Mesenchymal stem cell (in vitro differentiated cells and primary cell): ENCODE data around the gene FCN3.

Source experiments
- DNase-seq: peaks from one replicate; pipeline ENCODE4 v3.0.0-alpha.2; 2013
- H2AFZ ChIP-seq: one replicate; pipeline ENCODE4 v1.6.1; 2013; ENCODE audit warnings: low read depth, mild to moderate bottlenecking, control low read depth, inconsistent platforms, low read length, moderate library complexity
- H2AK5ac ChIP-seq: 2 replicates; pipeline ENCODE4 v1.6.1; 2013; ENCODE audit warnings: low read length, moderate library complexity, mild to moderate bottlenecking, inconsistent platforms; ENCODE audit not compliant: severe bottlenecking
- H2BK120ac ChIP-seq: one replicate; pipeline ENCODE4 v1.6.1; 2013; ENCODE audit warnings: low read depth, mild to moderate bottlenecking, inconsistent platforms, low read length, moderate library complexity
- H2BK12ac ChIP-seq, 2 experiments: one replicate each; pipeline ENCODE4 v1.6.1; 2013; ENCODE audit warnings: inconsistent platforms in 2 of 2, low read length in 2 of 2, mild to moderate bottlenecking in 2 of 2, moderate library complexity in 2 of 2, control low read depth in 1 of 2
- H2BK15ac ChIP-seq: one replicate; pipeline ENCODE4 v1.6.1; 2013; ENCODE audit warnings: mild to moderate bottlenecking, low read depth, inconsistent platforms; ENCODE audit not compliant: poor library complexity, severe bottlenecking
- H2BK5ac ChIP-seq: 2 replicates; pipeline ENCODE4 v1.6.1; 2013; ENCODE audit warnings: low read depth, mild to moderate bottlenecking, low read length, control low read depth, inconsistent platforms; ENCODE audit not compliant: poor library complexity, severe bottlenecking
- H3K14ac ChIP-seq, 2 experiments: one replicate each; pipeline ENCODE4 v1.6.1; 2013; ENCODE audit warnings: inconsistent platforms in 2 of 2, low read length in 2 of 2, control low read depth in 1 of 2, mild to moderate bottlenecking in 1 of 2, moderate library complexity in 1 of 2
- H3K18ac ChIP-seq, 2 experiments: one replicate each; pipeline ENCODE4 v1.6.1; 2013; ENCODE audit warnings: inconsistent platforms in 2 of 2, low read length in 2 of 2, control low read depth in 1 of 2, low read depth in 1 of 2, mild to moderate bottlenecking in 1 of 2
- H3K23ac ChIP-seq, 2 experiments: one replicate each; pipeline ENCODE4 v1.6.1; 2013; ENCODE audit warnings: inconsistent platforms in 2 of 2, low read length in 2 of 2, mild to moderate bottlenecking in 2 of 2, moderate library complexity in 2 of 2, control low read depth in 1 of 2
- H3K27ac ChIP-seq: 2 replicates; pipeline ENCODE4 v1.5.1; 2013; ENCODE audit warnings: mild to moderate bottlenecking, moderate library complexity, low read length, control low read depth, inconsistent platforms; ENCODE audit not compliant: poor library complexity, severe bottlenecking
- H3K27me3 ChIP-seq, 2 experiments: 2 replicates each; pipeline versions ENCODE4 v1.6.1 to v1.7.0; 2013; ENCODE audit warnings: low read length in 2 of 2, mild to moderate bottlenecking in 2 of 2, moderate library complexity in 2 of 2, control low read depth in 1 of 2, inconsistent platforms in 1 of 2; ENCODE audit not compliant: control insufficient read depth in 1 of 2, insufficient read depth in 1 of 2
- H3K36me3 ChIP-seq, 2 experiments: 2 replicates each; pipeline versions ENCODE4 v1.6.1 to v1.7.0; 2013; ENCODE audit warnings: low read length in 2 of 2, control low read depth in 1 of 2, inconsistent platforms in 1 of 2, low read depth in 1 of 2, mild to moderate bottlenecking in 1 of 2; ENCODE audit not compliant: insufficient read depth in 2 of 2, control insufficient read depth in 1 of 2
- H3K4ac ChIP-seq, 2 experiments: one replicate each; pipeline ENCODE4 v1.6.1; 2013; ENCODE audit warnings: inconsistent platforms in 2 of 2, low read length in 2 of 2, mild to moderate bottlenecking in 2 of 2, moderate library complexity in 2 of 2, control low read depth in 1 of 2, low read depth in 1 of 2
- H3K4me1 ChIP-seq: 2 replicates; pipeline ENCODE4 v1.6.1; 2013; ENCODE audit warnings: low read depth, low read length, control low read depth; ENCODE audit not compliant: control insufficient read depth, insufficient read depth
- H3K4me2 ChIP-seq: 2 replicates; pipeline ENCODE4 v1.6.1; 2013; ENCODE audit warnings: low read length, mild to moderate bottlenecking, inconsistent platforms; ENCODE audit not compliant: poor library complexity, severe bottlenecking
- H3K4me3 ChIP-seq, 2 experiments: 2 replicates each; pipeline versions ENCODE4 v1.5.1 to v1.7.0; 2013; ENCODE audit warnings: low read length in 2 of 2, mild to moderate bottlenecking in 2 of 2, control low read depth in 1 of 2, low read depth in 1 of 2; ENCODE audit not compliant: insufficient read depth in 1 of 2
- H3K79me1 ChIP-seq: replicated peaks from 2 replicates; pipeline ENCODE4 v1.6.1; 2013; ENCODE audit warnings: mild to moderate bottlenecking, control low read depth, low read length, inconsistent platforms; ENCODE audit not compliant: poor library complexity, severe bottlenecking
- H3K9ac ChIP-seq: 2 replicates; pipeline ENCODE4 v1.7.0; 2013; ENCODE audit warnings: mild to moderate bottlenecking, low read length, moderate library complexity
- H3K9me3 ChIP-seq: 2 replicates; pipeline ENCODE4 v1.7.0; 2013; ENCODE audit warnings: mild to moderate bottlenecking, low read length; ENCODE audit not compliant: control insufficient read depth
- H4K8ac ChIP-seq: one replicate; pipeline ENCODE4 v1.6.1; 2013; ENCODE audit warnings: inconsistent platforms, mild to moderate bottlenecking, low read length, moderate library complexity
- H4K91ac ChIP-seq: one replicate; pipeline ENCODE4 v1.6.1; 2013; ENCODE audit warnings: mild to moderate bottlenecking, low read length, inconsistent platforms
- WGBS: methylation state at CpG from one replicate; pipeline ENCODE4 v1.1.7; 2013; ENCODE audit warnings: mixed read lengths; 5-methylcytosine and 5-hydroxymethylcytosine counted together

FCN3 gene

GRCh38 chr1:27356277-27356618, 18.4 kb downstream of the FCN3 start:
- no peak for DNase-seq
- Histone ChIP-seq H3K79me1 (no peaks in the 10 kb centered on the region), H3K4ac (no peak overlapping the region), H2AK5ac (no peak overlapping the region), H2BK120ac (no peak overlapping the region), H3K27ac (no peak overlapping the region), H3K18ac (no peak overlapping the region), H3K4me3 (no peak overlapping the region), H3K4me1 (peaks cover 14% of the 10 kb centered on the region), H3K9me3 (no peaks in the 10 kb centered on the region), H4K8ac (no peak overlapping the region), H2BK5ac (no peak overlapping the region), H2AFZ (no peak overlapping the region), H3K27me3 (peaks cover 0 to 1% of the 10 kb centered on the region in 2 experiments), H3K36me3 (peaks cover 66 to 68% of the 10 kb centered on the region in 2 experiments), H3K9ac (no peak overlapping the region), H4K91ac (no peak overlapping the region), H3K23ac (no peak overlapping the region), H2BK15ac (no peak overlapping the region), H2BK12ac (no peak overlapping the region), H3K14ac (no peak overlapping the region), H3K4me2 (no peak overlapping the region)
- WGBS = over 99% methylated on average over 13 of the region's 13 CpGs

GRCh38 chr1:27355683-27356082, 18.9 kb downstream of the FCN3 start:
- Histone ChIP-seq H2BK12ac (no peak overlapping the region), H3K4ac (no peak overlapping the region), H3K36me3 (peaks cover 60 to 63% of the 10 kb centered on the region in 2 experiments), H3K4me2 (no peak overlapping the region), H3K18ac (no peak overlapping the region), H2BK15ac (no peak overlapping the region), H2BK120ac (no peak overlapping the region), H3K9me3 (no peaks in the 10 kb centered on the region), H2AFZ (no peak overlapping the region), H3K4me1 (peaks cover 20% of the 10 kb centered on the region), H3K79me1 (no peaks in the 10 kb centered on the region), H3K9ac (no peak overlapping the region), H3K27me3 (peaks cover 0 to 7% of the 10 kb centered on the region in 2 experiments), H3K4me3 (no peak overlapping the region), H2BK5ac (no peak overlapping the region), H3K14ac (no peak overlapping the region), H4K8ac (no peak overlapping the region), H3K27ac (no peak overlapping the region), H4K91ac (no peak overlapping the region), H2AK5ac (no peak overlapping the region), H3K23ac (no peak overlapping the region)
- no peak for DNase-seq
- 95% methylated on average over 5 of the region's 5 CpGs for WGBS

DNA sequence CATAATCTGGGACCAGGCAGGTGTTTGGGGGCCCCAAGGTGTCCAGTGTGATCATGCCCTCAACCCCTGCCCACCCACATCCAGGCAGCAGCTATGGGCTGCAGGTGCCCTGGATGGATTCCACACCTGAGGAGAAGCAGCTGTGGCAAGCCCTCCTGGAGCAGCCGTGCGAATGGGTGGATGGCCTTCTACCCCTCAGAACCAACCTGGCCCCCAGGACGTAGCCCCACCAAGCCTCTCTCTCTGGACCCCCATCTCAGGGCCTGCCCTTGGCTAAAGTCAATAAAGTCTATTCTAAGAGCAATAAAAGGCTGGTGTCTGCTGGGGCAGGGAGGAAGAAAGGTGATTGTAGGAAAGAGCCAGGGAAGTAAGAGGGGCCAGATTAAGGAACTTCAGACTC, 21.0 kb downstream of the FCN3 start:
- H3K9me3 ChIP-seq = no peaks in the 10 kb centered on the region
- H2BK120ac ChIP-seq = no peak overlapping the region
- no peak overlapping the region for H3K27ac ChIP-seq
- peaks cover 28% of the 10 kb centered on the region for H3K4me1 ChIP-seq
- peaks cover 41 to 48% of the 10 kb centered on the region in 2 experiments for H3K36me3 ChIP-seq
- no peak overlapping the region for H4K8ac ChIP-seq
- no peak overlapping the region for H2AFZ ChIP-seq
- H3K4ac ChIP-seq = no peak overlapping the region
- H2BK15ac ChIP-seq = no peak overlapping the region
- WGBS = no CpG with 5 or more reads among the region's 3 CpGs
- no peak overlapping the region for H2AK5ac ChIP-seq
- peaks cover 0 to 23% of the 10 kb centered on the region in 2 experiments for H3K27me3 ChIP-seq
- no peak overlapping the region for H2BK12ac ChIP-seq
- H3K23ac ChIP-seq = no peak overlapping the region
- no peak overlapping the region for H3K4me3 ChIP-seq
- H3K18ac ChIP-seq = no peak overlapping the region
- H3K9ac ChIP-seq = no peak overlapping the region
- no peaks in the 10 kb centered on the region for H3K79me1 ChIP-seq
- no peak overlapping the region for H2BK5ac ChIP-seq
- no peak overlapping the region for H3K14ac ChIP-seq
- DNase-seq = no peak
- H4K91ac ChIP-seq = no peak overlapping the region
- no peak overlapping the region for H3K4me2 ChIP-seq

- Histone ChIP-seq H3K27me3 (peaks cover 0 to 23% of the 10 kb centered on the region in 2 experiments), H2BK12ac (no peak overlapping the region), H3K9me3 (no peaks in the 10 kb centered on the region), H3K18ac (no peak overlapping the region), H3K9ac (no peak overlapping the region), H3K14ac (no peak overlapping the region), H4K8ac (no peak overlapping the region), H4K91ac (no peak overlapping the region), H2BK5ac (no peak overlapping the region), H2AFZ (no peak overlapping the region), H2BK120ac (no peak overlapping the region), H3K36me3 (peaks cover 36 to 43% of the 10 kb centered on the region in 2 experiments), H3K4me2 (no peak overlapping the region), H3K27ac (no peak overlapping the region), H3K4me3 (no peak overlapping the region), H3K23ac (no peak overlapping the region), H3K4ac (no peak overlapping the region), H3K79me1 (no peaks in the 10 kb centered on the region), H2BK15ac (no peak overlapping the region), H2AK5ac (no peak overlapping the region), H3K4me1 (peaks cover 28% of the 10 kb centered on the region)
- 98% methylated on average over 13 of the region's 13 CpGs for WGBS
- DNase-seq = no peak
Observed at GRCh38 chr1:27353166-27353565, 21.5 kb downstream of the FCN3 start.
